Immature natural killer cell (primary cell): Measurements from ENCODE around the gene FAM163A. TPM values are rescaled to one million over a fixed set of nuclear protein-coding genes. Genes with fewer than 3 reads are reported as not detected.

ENCODE experiments used
- DNase-seq, 3 donors: peaks; one replicate each; pipeline ENCODE4 v3.0.0; 2022; ENCODE audit warnings: mixed read lengths in 1 of 3
- H3K27ac Mint-ChIP-seq, 6 donors: one replicate each; pipeline ENCODE4 v1.8.0; 2020; ENCODE audit warnings: mixed read lengths in 6 of 6, mild to moderate bottlenecking in 5 of 6, inconsistent platforms in 4 of 6, moderate library complexity in 3 of 6
- H3K27me3 Mint-ChIP-seq, 3 donors: one replicate each; pipeline ENCODE4 v1.8.0; 2020 to 2021; ENCODE audit warnings: low read depth in 3 of 3, mild to moderate bottlenecking in 3 of 3, mixed read lengths in 3 of 3, moderate library complexity in 3 of 3, inconsistent platforms in 1 of 3
- H3K36me3 Mint-ChIP-seq, 3 donors: one replicate each; pipeline ENCODE4 v1.8.0; 2020; ENCODE audit warnings: mixed read lengths in 3 of 3, inconsistent platforms in 2 of 3, mild to moderate bottlenecking in 2 of 3
- H3K4me1 Mint-ChIP-seq, 2 donors: one replicate each; pipeline ENCODE4 v1.8.0; 2020; ENCODE audit warnings: inconsistent platforms in 2 of 2, mild to moderate bottlenecking in 2 of 2, mixed read lengths in 2 of 2, moderate library complexity in 1 of 2
- H3K4me3 Mint-ChIP-seq, 5 donors: one replicate each; pipeline ENCODE4 v1.8.0; 2020; ENCODE audit warnings: mild to moderate bottlenecking in 5 of 5, mixed read lengths in 5 of 5, inconsistent platforms in 3 of 5, moderate library complexity in 3 of 5
- H3K9me3 Mint-ChIP-seq, 6 donors: one replicate each; pipeline ENCODE4 v1.8.0; 2020; ENCODE audit warnings: mild to moderate bottlenecking in 6 of 6, mixed read lengths in 6 of 6, inconsistent platforms in 4 of 6, moderate library complexity in 3 of 6
- polyA plus RNA-seq, 3 donors: library from polyadenylated mRNA; unstranded; fragments of 300-500 nt; fragmentation: Illumina TruSeq; gene quantifications; one replicate each; pipeline ENCODE4 v1.2.3, GENCODE V29; 2021

FAM163A gene
- polyA plus RNA-seq, 3 donors from 2014 or later: not detected

GRCh38 chr1:179807291-179807690 is 64.2 kb downstream of the FAM163A start:
- Mint-ChIP-seq H3K4me3 (no peak overlapping the region), H3K27ac (no peak overlapping the region), H3K9me3 (no peaks in the 10 kb centered on the region), H3K27me3 (peaks cover 3 to 20% (median 10%) of the 10 kb centered on the region in 3 donors), H3K36me3 (no peaks in the 10 kb centered on the region), H3K4me1 (no peaks in the 10 kb centered on the region)
- DNase-seq: no peak

GRCh38 chr1:179807691-179808485 is 64.8 kb downstream of the FAM163A start:
- Mint-ChIP-seq H3K36me3 (no peaks in the 10 kb centered on the region), H3K27me3 (peaks cover 3 to 20% (median 10%) of the 10 kb centered on the region in 3 donors), H3K4me1 (no peaks in the 10 kb centered on the region), H3K9me3 (no peaks in the 10 kb centered on the region), H3K27ac (no peak overlapping the region), H3K4me3 (no peak overlapping the region)
- no peak for DNase-seq

- no peak for DNase-seq
- no peaks in the 10 kb centered on the region for H3K36me3 Mint-ChIP-seq
- peaks cover 3 to 20% (median 10%) of the 10 kb centered on the region in 3 donors for H3K27me3 Mint-ChIP-seq
- H3K4me1 Mint-ChIP-seq: no peaks in the 10 kb centered on the region
- no peaks in the 10 kb centered on the region for H3K9me3 Mint-ChIP-seq
- no peak overlapping the region for H3K4me3 Mint-ChIP-seq
- H3K27ac Mint-ChIP-seq: no peak overlapping the region
Observed at GRCh38 chr1:179808503-179808902, 65.4 kb downstream of the FAM163A start.

GRCh38 chr1:179809506-179810366 is 66.6 kb downstream of the FAM163A start:
- peak; percentile 49 to 60 (median 59) for DNase-seq
- Mint-ChIP-seq H3K9me3 (no peaks in the 10 kb centered on the region), H3K27me3 (peaks cover 3 to 21% (median 7%) of the 10 kb centered on the region in 3 donors), H3K27ac (no peak overlapping the region), H3K4me1 (peaks cover 6% of the 10 kb centered on the region in 2 donors), H3K36me3 (no peaks in the 10 kb centered on the region), H3K4me3 (no peak overlapping the region)

- no peaks in the 10 kb centered on the region for H3K9me3 Mint-ChIP-seq
- no peak overlapping the region for H3K4me3 Mint-ChIP-seq
- no peak overlapping the region for H3K27ac Mint-ChIP-seq
Observed at GRCh38 chr1:179810367-179810715, 67.2 kb downstream of the FAM163A start.

GRCh38 chr1:179812501-179813292 is 69.6 kb downstream of the FAM163A start:
- Mint-ChIP-seq H3K36me3 (no peaks in the 10 kb centered on the region), H3K4me3 (peak overlapping the region in 2 of 5 donors; percentile 29 to 46), H3K27me3 (peaks cover 9 to 23% (median 12%) of the 10 kb centered on the region in 3 donors), H3K27ac (no peak overlapping the region), H3K4me1 (peaks cover 18 to 22% of the 10 kb centered on the region in 2 donors), H3K9me3 (no peaks in the 10 kb centered on the region)
- no peak for DNase-seq

More at GRCh38 chr1:179810367-179810715, 67.2 kb downstream of the FAM163A start:
- no peak for DNase-seq
- Mint-ChIP-seq H3K36me3 (no peaks in the 10 kb centered on the region), H3K4me1 (peaks cover 12 to 13% of the 10 kb centered on the region in 2 donors), H3K27me3 (peaks cover 8 to 27% (median 12%) of the 10 kb centered on the region in 3 donors)

- Mint-ChIP-seq H3K27ac (peak overlapping the region in 1 of 6 donors; percentile 89), H3K4me3 (peak overlapping the region; percentile 90 to 99 (median 94)), H3K9me3 (no peaks in the 10 kb centered on the region), H3K4me1 (peaks cover 18 to 22% of the 10 kb centered on the region in 2 donors), H3K27me3 (peaks cover 9 to 23% (median 12%) of the 10 kb centered on the region in 3 donors), H3K36me3 (no peaks in the 10 kb centered on the region)
- no peak for DNase-seq
Observed at GRCh38 chr1:179813626-179814545, 70.8 kb downstream of the FAM163A start.

GRCh38 chr1:179814546-179814838 is 71.4 kb downstream of the FAM163A start:
- Mint-ChIP-seq H3K4me3 (peak overlapping the region; percentile 90 to 99 (median 94)), H3K27ac (peak overlapping the region in 4 of 6 donors; percentile 64 to 89 (median 83))
- no peak for DNase-seq

GRCh38 chr1:179815641-179816040 is 72.5 kb downstream of the FAM163A start:
- Mint-ChIP-seq H3K4me1 (peaks cover 18 to 22% of the 10 kb centered on the region in 2 donors), H3K9me3 (no peaks in the 10 kb centered on the region), H3K36me3 (no peaks in the 10 kb centered on the region), H3K4me3 (peak overlapping the region; percentile 90 to 99 (median 94)), H3K27me3 (peaks cover 4 to 15% (median 6%) of the 10 kb centered on the region in 3 donors), H3K27ac (peak overlapping the region in 3 of 6 donors; percentile 15 to 73 (median 16))
- DNase-seq: no peak

More at GRCh38 chr1:179814546-179814838, 71.4 kb downstream of the FAM163A start:
- Mint-ChIP-seq H3K4me1 (peaks cover 18 to 22% of the 10 kb centered on the region in 2 donors), H3K27me3 (peaks cover 9 to 23% (median 12%) of the 10 kb centered on the region in 3 donors), H3K36me3 (no peaks in the 10 kb centered on the region), H3K9me3 (no peaks in the 10 kb centered on the region)

- H3K27me3 Mint-ChIP-seq: peaks cover 4 to 13% (median 6%) of the 10 kb centered on the region in 3 donors
- peak overlapping the region; percentile 90 to 99 (median 94) for H3K4me3 Mint-ChIP-seq
- peak overlapping the region in 1 of 6 donors; percentile 17 for H3K27ac Mint-ChIP-seq
- DNase-seq: no peak
- no peaks in the 10 kb centered on the region for H3K36me3 Mint-ChIP-seq
- no peaks in the 10 kb centered on the region for H3K9me3 Mint-ChIP-seq
- H3K4me1 Mint-ChIP-seq: peaks cover 18 to 22% of the 10 kb centered on the region in 2 donors
Observed at GRCh38 chr1:179816196-179816960, 73.3 kb downstream of the FAM163A start.

- Mint-ChIP-seq H3K4me3 (no peak overlapping the region), H3K36me3 (no peaks in the 10 kb centered on the region), H3K9me3 (peaks cover 0 to 1% (median 0%) of the 10 kb centered on the region in 6 donors), H3K4me1 (peaks cover 18 to 22% of the 10 kb centered on the region in 2 donors), H3K27me3 (peaks cover 4 to 8% (median 6%) of the 10 kb centered on the region in 3 donors), H3K27ac (no peak overlapping the region)
- DNase-seq: no peak
Observed at GRCh38 chr1:179817056-179817455, 74.0 kb downstream of the FAM163A start.

- Mint-ChIP-seq H3K27me3 (peaks cover 4 to 6% (median 6%) of the 10 kb centered on the region in 3 donors), H3K4me3 (no peak overlapping the region), H3K27ac (no peak overlapping the region)
Observed at GRCh38 chr1:179817789-179818188, 74.7 kb downstream of the FAM163A start.

More at GRCh38 chr1:179817789-179818188, 74.7 kb downstream of the FAM163A start:
- DNase-seq: no peak
- Mint-ChIP-seq H3K4me1 (peaks cover 18 to 22% of the 10 kb centered on the region in 2 donors), H3K9me3 (peaks cover 0 to 1% (median 0%) of the 10 kb centered on the region in 6 donors), H3K36me3 (no peaks in the 10 kb centered on the region)
